ENCODE results near the gene PGAP1. TPM values are rescaled to one million over a fixed set of nuclear protein-coding genes. Genes with fewer than 3 reads are reported as not detected.
A peak's percentile ranks its signal among the peaks of the same experiment; 100 is the strongest.

Gene PGAP1
- total RNA-seq, 2 experiments from 2014 or later = 53.6 to 63.6 TPM

GRCh38 chr2:196808083-196808665 lies 118.3 kb downstream of the PGAP1 start:
- Mint-ChIP-seq H3K4me1 (no peaks in the 10 kb centered on the region), H3K4me3 (no peak overlapping the region), H3K27me3 (peaks cover 39% of the 10 kb centered on the region), H3K36me3 (ENCODE audit: low read depth) (no peaks in the 10 kb centered on the region), H3K27ac (no peak overlapping the region), H3K9me3 (no peaks in the 10 kb centered on the region)
- CTCF ChIA-PET = interaction anchor here (0.6 to 1.6 kb wide), 2 partner anchors 17 to 57 kb away, joined by 3 read pairs; no protein-coding TSS in a partner anchor
- no peak for DNase-seq
- POLR2A ChIA-PET = interaction anchor here (1.9 kb wide), 1 partner anchor 9 kb away, joined by 14 read pairs; the partner anchor contains the start of gene GTF3C3

- Mint-ChIP-seq H3K36me3 (ENCODE audit: low read depth) (no peaks in the 10 kb centered on the region), H3K4me1 (peaks cover 7% of the 10 kb centered on the region), H3K4me3 (no peak overlapping the region), H3K9me3 (peaks cover 2% of the 10 kb centered on the region), H3K27me3 (peaks cover 15% of the 10 kb centered on the region), H3K27ac (no peak overlapping the region)
- ChIA-PET CTCF (no interaction called here), POLR2A (no interaction called here)
- no peak for DNase-seq
These were observed 122.1 kb downstream of the PGAP1 start for GRCh38 chr2:196804381-196804780.

GRCh38 chr2:196802401-196802800 lies 124.1 kb downstream of the PGAP1 start:
- peaks cover 16% of the 10 kb centered on the region for H3K4me1 Mint-ChIP-seq
- POLR2A ChIA-PET = no interaction called here
- H3K4me3 Mint-ChIP-seq = no peak overlapping the region
- H3K9me3 Mint-ChIP-seq = peaks cover 2% of the 10 kb centered on the region
- no peak for DNase-seq
- peaks cover 10% of the 10 kb centered on the region for H3K27me3 Mint-ChIP-seq
- peaks cover 2% of the 10 kb centered on the region for H3K36me3 Mint-ChIP-seq (ENCODE audit: low read depth)
- no peak overlapping the region for H3K27ac Mint-ChIP-seq
- CTCF ChIA-PET = interaction anchor here (1.9 kb wide), 1 partner anchor 8 kb away, joined by 5 read pairs; no protein-coding TSS in a partner anchor

GRCh38 chr2:196801674-196802261 lies 124.7 kb downstream of the PGAP1 start:
- Mint-ChIP-seq H3K27ac (no peak overlapping the region), H3K27me3 (peaks cover 10% of the 10 kb centered on the region), H3K4me3 (no peak overlapping the region), H3K4me1 (peaks cover 22% of the 10 kb centered on the region), H3K36me3 (ENCODE audit: low read depth) (peaks cover 8% of the 10 kb centered on the region), H3K9me3 (peaks cover 2% of the 10 kb centered on the region)
- CTCF ChIA-PET = interaction anchor here (1.9 kb wide), 1 partner anchor 8 kb away, joined by 5 read pairs; no protein-coding TSS in a partner anchor
- POLR2A ChIA-PET = no interaction called here
- DNase-seq = no peak

GRCh38 chr2:196798980-196799379 lies 127.5 kb downstream of the PGAP1 start:
- H3K27me3 Mint-ChIP-seq = no peaks in the 10 kb centered on the region
- H3K4me1 Mint-ChIP-seq = peaks cover 31% of the 10 kb centered on the region
- H3K36me3 Mint-ChIP-seq (ENCODE audit: low read depth) = peaks cover 22% of the 10 kb centered on the region
- ChIA-PET CTCF (interaction anchor here (1.1 to 1.6 kb wide), 5 partner anchors 9 to 48 kb away, joined by 3 to 9 read pairs (median 5); no protein-coding TSS in a partner anchor), POLR2A (interaction anchor here (0.6 to 2.9 kb wide), 26 partner anchors 9 to 717 kb away, joined by 3 to 21 read pairs (median 4); partner anchors contain the start of genes CCDC150, COQ10B, HSPD1 and MOB4)
- H3K4me3 Mint-ChIP-seq = peak overlapping the region; percentile 93
- peaks cover 2% of the 10 kb centered on the region for H3K9me3 Mint-ChIP-seq
- peak overlapping the region; percentile 91 for H3K27ac Mint-ChIP-seq
- no peak for DNase-seq

- no peaks in the 10 kb centered on the region for H3K9me3 Mint-ChIP-seq
- no peak for DNase-seq
- ChIA-PET POLR2A (no interaction called here), CTCF (no interaction called here)
- no peak overlapping the region for H3K4me3 Mint-ChIP-seq
- peaks cover 60% of the 10 kb centered on the region for H3K36me3 Mint-ChIP-seq (ENCODE audit: low read depth)
- H3K4me1 Mint-ChIP-seq = peaks cover 18% of the 10 kb centered on the region
- H3K27me3 Mint-ChIP-seq = no peaks in the 10 kb centered on the region
- no peak overlapping the region for H3K27ac Mint-ChIP-seq
These were observed 133.6 kb downstream of the PGAP1 start for GRCh38 chr2:196792865-196793264.

DNA sequence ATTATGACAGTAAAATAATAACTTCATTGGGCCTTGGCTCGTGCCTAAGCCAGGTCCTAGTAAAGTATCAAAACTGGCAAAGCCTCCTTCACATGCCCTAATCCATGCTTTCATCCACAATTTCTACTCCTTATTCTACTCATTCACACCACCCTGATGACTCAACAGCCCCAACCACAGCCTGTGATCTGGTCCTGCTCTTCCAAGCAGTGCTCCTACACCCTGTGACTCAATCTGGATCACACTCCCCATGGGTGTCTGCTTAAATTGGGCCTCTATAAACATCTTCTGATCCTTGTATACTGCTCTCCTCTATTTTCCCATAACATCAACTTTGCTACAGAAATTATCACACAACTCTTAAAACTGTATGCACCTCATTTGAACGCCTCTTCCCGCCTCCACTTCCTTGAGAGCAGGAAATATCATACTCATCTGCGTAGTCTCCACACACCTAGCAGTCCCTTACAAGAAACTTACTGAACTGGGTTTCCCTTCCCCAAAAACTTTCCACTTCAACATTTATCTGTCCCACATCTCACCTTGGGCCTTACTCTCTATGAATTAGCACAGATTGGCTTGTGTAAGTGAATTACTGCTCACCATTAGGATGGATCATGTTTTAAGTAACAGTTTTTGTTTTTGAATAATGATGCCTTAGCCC lies 142.9 kb downstream of the PGAP1 start:
- ChIA-PET CTCF (no interaction called here), POLR2A (interaction anchor here (0.5 kb wide), 1 partner anchor 15 kb away, joined by 3 read pairs; no protein-coding TSS in a partner anchor)
- H3K36me3 Mint-ChIP-seq (ENCODE audit: low read depth) = peaks cover 52% of the 10 kb centered on the region
- no peaks in the 10 kb centered on the region for H3K9me3 Mint-ChIP-seq
- peaks cover 13% of the 10 kb centered on the region for H3K4me1 Mint-ChIP-seq
- peak overlapping the region; percentile 59 for H3K27ac Mint-ChIP-seq
- no peak for DNase-seq
- H3K27me3 Mint-ChIP-seq = no peaks in the 10 kb centered on the region
- H3K4me3 Mint-ChIP-seq = no peak overlapping the region

Other genes with a start within 250 kb of the PGAP1 start
- 10 to 100 TPM; 41.3 to 46.9 TPM for gene GTF3C3, start 127.0 kb downstream of the PGAP1 start, total RNA-seq
- gene C2orf66, start 117.4 kb downstream of the PGAP1 start, total RNA-seq = under 1 TPM; 0.33 TPM

All from activated CD4-positive, alpha-beta memory T cell treated with anti-CD3 and anti-CD28 coated beads, Interleukin-2, amount 10 ng/mL, durations not matched to agents 7 days and 5 days (primary cell).